ENCODE data around the gene DAB1.

- no peak for TF ChIP-seq NFRKB (IDR thresholded peaks at IDR 0.05)
- no peak for TF ChIP-seq ZNF384 (IDR thresholded peaks at IDR 0.05)
Observed at GRCh38 chr1:57272150-57272549, 151.7 kb downstream of the DAB1 start.
